Hepatic stellate cell (primary cell): ENCODE measurements around the gene ENTHD1.

Source experiments
- DNase-seq: peaks from one replicate; pipeline ENCODE4 v3.0.0; 2011; ENCODE audit warnings: low spot score

ENTHD1 gene, protein sequence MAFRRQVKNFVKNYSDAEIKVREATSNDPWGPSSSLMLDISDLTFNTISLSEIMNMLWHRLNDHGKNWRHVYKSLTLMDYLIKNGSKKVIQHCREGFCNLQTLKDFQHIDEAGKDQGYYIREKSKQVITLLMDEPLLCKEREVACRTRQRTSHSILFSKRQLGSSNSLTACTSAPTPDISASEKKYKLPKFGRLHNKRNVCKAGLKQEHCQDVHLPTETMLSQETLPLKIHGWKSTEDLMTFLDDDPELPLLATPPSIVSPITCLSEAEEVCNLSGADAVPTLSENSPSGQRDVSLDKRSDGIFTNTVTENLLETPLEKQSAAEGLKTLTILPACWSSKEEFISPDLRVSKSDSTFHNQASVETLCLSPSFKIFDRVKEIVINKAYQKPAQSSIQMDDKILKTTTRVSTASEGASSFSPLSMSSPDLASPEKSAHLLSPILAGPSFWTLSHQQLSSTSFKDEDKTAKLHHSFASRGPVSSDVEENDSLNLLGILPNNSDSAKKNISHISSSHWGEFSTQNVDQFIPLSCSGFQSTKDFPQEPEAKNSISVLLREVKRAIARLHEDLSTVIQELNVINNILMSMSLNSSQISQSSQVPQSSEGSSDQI

DNA sequence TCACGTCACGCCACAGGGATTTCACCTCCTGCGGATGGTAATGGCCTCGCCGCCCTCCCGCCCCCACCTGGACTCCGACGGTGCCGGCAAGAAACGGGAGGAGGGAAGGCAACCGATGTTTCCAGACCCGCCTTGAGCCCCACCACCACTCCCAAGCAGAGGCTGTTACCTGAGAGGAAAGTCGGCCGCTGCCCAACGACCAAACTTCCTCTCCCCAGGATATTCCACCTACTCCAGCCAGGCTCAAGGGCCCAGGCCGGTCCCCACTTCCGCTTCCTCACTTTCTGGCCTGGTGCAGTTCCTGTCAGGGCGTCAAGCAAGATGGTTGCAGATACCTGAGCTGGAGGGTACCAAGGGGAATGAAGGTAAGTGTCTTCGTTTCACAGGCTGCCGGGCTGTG, at the start of gene ENTHD1:
TSS of gene ENTHD1 (minus strand) at position 235 of the 400 bp plus-strand sequence. CDS start 6,012 bp downstream, outside the sequence.
- no peak for DNase-seq

DNA sequence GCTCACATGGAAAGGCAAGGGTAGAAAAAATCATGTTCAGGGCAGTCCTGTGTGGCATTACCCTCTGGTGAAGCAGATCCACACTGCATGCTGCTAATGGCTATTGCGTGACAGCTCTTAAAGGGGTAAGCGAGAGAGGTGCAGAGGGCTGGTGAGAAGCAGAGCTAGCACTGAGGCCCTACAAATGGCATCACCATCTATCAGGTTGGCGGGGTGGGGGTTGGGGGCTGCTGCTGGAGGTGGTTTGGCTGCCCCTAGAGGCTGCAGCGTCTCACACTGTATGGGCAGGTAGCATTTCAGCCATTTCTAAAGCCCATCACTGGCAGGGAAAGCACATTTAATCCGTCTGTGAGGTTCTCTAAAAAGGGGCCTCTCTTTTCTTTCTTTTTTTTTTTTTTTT, 49.8 kb upstream of the ENTHD1 start:
- no peak for DNase-seq

DNA sequence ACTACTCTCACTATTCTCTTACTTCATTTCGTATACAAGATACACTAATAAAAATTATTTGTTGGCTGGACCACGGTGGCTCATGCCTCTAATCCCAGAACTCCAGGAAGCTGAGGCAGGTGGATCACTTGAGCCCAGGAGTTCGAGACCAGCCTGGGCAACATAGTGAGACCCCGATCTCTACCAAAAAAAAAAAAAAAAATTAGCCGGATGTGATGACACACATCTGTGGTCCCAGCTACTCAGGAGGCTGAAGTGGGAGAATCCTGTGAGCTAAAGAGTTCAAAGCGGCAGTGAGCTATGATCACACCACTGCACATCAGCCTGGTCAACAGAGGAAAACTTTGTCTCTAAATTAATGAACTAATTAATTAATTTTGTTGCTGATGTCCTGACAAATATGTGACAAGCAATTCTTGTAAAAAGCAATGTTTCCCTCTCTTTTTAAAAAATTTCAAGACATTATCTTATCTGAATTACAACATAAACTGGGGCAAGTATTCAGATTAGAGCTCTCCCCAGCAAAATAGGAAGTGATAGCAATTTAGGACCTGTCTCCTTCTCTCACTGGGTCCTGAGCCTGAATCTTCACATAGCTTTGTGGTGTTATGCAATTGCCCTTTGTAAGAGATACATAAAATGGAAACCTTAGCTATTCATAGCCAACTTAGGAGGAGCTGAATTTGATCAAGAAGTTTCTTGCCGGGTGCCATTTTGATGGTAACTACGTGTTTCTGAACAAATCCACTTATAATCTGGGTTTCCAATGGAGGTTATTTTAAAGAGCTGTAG, 49.1 kb upstream of the ENTHD1 start:
- DNase-seq, result no peak

DNA sequence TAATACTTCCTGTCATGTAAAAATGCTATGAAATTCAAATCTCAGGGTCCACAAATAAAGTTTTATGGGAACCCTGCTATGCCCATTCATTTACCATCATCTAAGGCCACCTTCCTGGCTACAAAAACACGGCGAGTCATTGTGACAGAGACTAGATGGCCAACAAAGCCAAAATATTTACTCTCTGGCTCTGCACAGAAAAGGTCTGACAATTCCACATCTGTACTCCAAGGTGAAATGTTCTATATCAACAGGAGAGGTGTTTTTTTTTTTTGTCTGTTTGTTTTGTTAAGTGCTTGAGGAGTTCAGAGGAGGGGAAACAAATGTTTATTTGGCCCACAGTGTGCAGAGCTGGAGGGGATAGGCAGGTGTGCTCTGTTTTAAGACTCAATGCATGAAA, 48.0 kb upstream of the ENTHD1 start:
- DNase-seq, result no peak

DNA sequence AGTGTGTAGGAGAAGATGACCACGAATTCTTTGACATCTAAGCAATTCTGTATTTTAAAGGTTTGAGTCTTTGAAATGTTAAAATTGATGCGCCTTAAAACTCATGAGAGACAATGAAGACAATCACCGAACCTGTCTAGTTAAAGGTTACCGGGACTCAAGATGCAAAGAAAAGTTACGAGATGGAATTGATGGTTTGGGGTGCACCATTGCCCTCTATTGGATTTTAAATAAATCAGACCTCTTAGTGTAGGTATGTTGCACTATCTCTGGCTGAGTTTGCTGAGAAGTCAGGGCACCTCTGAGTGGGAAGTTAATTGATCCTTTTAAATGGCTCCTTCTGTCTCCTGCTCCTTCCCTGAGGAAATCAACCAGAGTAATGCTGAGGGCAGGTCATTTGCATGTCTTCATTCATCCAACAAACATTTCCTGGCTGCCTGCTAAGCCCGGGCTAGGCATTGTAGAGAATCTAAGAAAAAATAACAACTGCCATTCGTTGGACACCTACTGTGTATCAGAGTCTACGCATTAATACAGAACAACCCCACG, 47.3 kb upstream of the ENTHD1 start:
- DNase-seq, result no peak

DNA sequence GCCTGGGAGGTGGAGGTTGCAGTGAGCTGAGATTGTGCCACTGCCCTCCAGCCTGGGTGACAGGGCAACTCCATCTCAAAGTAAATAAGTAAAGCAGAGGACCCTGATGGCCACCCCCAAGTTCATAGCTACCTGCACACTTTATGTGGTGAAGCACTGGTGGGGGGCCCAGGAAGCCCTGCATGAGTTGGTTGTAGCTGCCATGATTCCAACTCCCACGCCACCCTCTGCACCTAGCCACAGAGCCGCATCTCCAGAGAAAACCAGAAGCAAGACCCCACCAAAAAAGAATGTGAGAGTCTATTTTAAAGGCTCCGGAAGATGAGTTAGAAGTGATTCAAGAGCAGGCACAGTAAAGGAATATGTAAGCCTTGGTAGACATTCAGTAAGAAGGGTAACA, 46.3 kb upstream of the ENTHD1 start:
- DNase-seq, result no peak

DNA sequence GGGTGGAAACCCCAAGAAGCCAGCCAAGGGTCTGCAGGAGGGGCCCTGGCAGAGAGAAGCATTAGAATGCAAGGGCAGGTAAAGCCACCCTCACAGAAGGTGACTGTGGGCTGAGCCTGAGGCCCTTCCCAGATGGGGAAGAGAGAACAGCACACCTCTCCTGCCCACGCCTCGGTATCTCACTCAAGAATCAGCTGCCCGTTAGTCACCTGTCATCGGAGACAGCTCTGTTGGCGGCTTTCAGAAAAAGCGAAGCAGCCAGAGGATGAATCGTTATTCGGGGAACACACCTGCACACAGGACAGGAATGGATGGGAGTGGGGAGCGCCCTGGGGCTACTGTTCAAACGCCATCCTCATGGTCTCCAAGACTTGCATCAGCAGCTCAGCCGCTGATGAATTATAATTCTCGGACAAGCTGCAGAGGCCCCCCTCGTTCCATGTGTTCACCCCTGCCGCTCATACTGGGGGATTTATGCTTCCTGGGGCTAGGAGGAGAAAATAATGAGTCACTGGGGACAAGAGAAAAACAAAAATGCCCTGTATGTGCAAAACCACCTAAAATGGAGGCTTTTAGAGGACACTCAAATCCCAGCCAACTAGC, 45.0 kb upstream of the ENTHD1 start:
- DNase-seq, result no peak

DNA sequence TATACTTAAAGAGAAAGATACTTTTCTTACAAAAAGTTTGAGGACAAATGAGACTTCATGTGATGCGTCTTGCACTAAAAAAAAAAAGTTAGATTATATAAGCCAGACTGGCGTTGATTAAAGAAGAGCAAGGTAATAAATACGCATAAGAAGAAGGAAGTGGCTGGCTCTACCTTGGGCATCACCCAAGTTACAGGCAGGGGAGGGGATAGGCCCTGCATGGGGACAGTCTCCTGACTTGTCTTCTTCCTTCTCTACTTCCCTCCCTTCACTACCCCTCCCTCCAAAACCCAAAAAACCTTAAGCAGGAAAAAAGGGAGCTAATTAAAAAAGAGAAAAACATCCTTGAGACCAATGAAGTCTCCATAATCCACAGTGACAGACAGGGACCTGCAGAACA, 44.3 kb upstream of the ENTHD1 start:
- DNase-seq, result no peak

DNA sequence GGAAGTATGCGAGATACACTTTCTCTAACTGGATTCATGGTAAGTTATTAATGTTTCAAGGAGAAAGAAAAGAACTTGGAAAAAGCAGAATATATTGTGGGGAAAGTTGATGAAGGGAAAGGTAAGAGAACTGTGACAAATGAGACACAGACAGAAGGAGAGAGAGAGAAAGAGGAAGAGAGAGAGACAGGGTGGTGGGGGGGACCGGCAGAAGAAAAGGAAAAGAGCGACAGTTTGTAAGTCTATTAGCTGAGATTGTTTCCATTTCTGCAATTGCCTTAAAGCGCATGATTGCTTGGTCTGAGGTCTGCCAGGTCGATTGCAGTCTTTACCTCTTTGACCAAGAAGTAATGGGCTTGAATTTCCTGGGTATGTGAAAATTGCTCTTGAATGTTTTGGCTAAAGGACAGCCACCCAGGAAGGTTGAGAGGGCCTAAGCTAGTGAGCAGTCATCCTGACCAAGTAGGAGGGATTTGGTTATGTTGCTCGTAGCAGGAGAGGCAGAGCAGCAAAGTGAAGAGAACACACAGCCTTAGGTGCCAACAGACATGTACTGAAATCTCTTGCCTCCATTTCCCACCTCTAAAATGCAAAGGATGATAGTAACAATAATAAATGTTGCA, 43.1 kb upstream of the ENTHD1 start:
- DNase-seq, result no peak

DNA sequence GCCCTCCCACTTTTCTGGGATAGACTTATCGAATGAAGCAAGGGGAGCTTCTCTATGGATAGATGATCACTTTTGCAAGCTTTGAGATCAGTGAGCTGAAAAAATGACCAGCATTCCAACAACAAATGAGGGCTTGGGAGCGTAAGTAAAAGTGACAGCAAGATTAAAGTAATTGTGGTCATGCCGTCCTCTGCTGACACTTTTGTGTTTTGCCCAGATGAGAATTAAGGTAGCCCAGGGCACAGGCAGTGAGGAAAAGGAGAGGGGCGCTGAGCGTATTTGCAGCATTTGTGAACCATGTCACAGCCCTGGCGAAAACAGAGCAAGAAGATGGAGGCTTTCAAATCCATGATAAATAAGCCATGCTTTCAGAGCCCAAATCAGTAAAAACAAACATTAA, 42.1 kb upstream of the ENTHD1 start:
- no peak for DNase-seq

DNA sequence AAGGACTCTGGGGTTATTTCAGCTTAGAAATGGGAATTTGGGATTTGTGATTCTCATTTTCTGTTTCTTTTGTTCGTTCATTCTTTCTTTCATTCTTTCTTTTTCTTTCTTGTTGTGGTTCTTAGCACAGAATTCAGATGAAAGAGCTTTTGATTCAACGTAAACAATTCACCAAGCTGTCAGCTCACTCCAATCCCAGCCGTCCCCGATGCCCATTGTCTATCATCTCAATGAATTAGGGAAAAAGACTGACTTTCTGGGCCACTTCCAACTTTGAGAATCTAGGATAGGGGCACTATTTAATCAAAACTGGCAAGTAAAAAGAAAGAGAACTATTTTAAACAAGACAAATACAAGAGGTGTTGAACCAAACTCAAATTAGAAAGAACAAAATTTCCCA, 41.6 kb upstream of the ENTHD1 start:
- DNase-seq, result no peak

DNA sequence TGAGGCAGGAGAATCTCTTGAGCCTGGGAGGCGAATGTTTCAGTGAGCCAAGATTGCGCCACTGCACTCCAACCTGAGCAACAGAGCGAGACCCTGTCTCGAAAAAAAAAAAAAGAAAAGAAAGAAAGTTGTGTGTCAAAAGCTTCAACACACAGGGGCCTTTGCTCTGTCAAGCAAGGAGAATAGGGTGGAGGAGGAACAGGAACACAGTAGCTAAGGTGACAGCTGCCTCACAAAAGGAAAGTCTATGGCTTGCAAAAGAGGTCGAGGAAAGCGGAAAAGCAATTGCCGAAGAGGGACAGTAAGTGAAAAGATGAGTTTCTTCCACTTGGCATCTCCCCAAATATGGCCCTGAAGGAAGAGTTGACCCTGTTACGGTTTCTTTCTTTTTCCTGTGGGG, 40.2 kb upstream of the ENTHD1 start:
- no peak for DNase-seq

DNA sequence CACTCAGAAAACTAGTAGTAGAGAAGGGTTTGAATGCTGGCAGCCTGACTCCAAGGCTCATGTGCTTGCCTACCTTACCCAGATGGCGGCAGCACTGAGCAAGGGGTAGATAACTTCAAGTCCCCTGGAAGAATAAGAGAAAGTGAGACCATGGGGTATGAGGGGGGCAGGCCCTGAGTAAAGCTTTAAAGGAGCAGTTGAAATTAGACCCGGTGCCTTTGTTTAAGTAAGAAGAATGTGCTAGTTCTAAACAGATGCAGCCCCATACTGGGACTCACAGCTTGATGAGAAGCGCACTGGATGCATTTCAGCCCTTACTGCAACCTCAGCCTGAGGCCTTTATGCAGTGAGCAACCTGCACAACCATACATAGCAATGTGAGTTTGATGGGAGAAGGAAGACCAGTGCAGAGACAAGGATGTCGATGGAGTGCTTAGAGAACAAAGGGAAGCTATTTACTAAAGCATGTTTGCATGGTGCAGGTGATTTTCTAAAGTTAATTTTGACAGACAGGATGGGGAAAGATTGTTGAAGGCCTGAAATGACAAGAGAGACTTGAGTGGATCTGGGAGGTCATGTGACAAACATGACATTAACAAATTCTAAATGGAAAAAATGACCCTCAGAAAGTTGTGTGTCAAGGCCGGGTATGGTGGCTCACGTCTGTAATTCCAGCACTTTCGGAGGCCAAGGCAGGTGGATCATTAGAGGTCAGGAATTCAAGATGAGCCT, 39.5 kb upstream of the ENTHD1 start:
- no peak for DNase-seq

DNA sequence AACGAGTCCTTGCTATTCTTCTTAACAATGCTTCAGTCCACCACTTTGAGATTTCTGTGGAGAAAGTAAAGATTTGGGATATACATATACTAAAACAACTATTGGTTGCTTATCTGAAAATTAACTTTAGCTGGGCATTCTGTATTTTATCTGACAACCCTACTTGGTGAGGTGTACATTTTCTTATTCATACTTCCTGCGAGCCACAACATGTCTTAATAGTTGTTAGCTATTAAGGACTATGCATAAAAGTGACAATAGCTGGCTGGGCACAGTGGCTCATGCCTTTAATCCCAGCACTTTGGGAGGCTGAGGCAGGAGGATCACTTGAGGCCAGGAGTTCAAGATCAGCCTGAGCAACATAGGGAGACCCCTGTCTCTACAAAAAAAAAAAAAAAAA, 38.6 kb upstream of the ENTHD1 start:
- DNase-seq, result no peak

DNA sequence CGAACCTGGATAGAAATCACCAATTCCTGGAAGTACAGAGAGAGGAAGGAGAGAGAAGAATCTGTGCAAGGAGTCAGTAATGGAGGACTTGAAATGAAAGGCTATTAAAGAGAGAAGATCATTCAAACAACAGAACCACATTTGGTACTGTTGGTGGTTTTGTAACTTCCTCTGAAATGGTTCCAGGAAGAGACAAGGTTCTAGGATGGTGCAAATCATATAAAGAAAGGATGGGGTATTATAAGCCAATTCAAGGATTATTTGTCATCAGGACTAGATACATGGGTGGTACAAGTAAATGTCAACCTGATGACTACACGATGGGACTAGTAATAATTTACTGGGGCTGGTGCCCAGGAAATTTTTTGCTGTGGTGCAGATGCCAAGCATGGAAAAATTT, 37.7 kb upstream of the ENTHD1 start:
- DNase-seq, result no peak

DNA sequence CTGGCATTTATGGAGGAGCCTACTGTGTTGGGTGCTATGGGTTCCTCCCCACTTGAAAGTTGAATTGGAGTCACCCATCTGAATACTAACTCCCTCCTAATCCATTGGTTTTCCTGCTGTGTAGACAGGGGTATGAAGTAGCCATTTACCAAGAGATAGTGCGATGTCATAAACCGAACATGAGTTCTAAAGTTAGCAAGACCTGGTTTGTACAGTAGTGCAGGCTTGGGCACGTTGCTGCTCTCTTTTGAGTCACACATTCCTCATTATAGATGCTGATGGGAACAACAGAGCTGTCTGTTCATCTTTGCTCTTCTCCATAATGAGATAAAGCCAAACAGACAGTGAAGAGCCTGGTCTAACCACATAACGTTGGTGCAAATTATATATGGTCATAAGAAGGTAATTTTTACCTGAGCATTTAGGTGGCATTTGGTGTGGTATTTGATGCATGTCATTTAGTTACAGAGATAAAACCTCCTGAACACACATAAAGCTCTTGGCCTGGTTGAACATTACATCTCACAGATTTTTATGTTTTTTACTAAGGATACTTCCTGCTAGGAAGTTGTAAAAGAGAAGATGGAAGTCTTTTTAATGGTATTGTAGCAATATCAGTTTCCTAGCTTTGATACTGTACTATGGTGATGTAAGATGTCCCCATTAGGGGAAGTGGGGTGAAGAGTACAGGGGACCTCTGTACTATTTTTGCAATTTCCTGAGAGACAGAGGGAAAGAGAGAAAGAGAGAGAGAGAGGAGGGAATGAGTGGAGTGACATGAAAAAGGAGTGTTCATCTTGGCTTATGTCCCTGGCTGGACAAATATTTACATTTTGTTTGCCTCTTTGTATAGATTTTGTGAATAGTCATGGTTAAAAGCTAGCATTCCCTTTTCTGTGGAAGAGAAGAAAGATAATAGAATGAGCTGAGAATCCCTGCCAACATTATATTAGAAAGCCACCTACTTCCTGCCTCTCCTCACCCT, 35.3 kb upstream of the ENTHD1 start:
- DNase-seq, result no peak

DNA sequence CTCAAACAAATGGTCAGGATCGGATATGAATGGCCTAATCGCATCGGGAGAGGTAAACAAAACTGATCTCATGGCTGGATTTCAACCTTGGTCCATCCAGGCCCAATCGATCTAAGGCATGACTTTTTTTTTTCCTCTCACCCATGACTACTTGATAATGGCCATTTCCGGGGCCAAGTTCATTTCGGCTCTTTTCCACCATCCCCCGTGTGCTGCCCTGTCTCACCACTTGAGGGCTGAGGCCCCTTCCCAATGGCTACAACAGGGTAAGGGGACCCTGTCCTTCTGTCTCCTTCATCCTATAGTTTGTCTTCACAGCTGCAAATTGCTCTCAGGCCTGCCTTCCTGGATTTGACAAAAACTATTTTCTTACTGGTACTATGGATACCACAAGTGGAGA, 34.0 kb upstream of the ENTHD1 start:
- DNase-seq, result no peak

DNA sequence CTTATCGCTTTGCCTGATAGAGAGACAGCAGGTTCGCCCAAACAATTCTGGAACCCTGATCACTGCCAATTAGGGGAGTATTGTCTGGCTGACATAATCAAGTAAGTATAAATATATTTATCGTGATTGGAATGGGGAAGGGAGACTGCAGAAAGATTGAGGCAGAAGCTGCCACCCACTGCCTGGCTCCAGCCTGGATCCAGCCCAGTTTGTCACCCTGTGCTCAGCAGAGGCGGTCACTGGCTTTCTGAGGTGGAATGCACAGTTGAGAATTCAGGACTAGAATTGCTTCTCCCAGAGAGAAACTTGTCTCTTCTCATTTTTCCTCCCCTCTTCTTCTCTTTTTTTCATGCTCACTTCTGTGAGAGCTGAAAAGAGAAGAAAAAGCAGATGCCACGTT, 33.2 kb upstream of the ENTHD1 start:
- DNase-seq, result no peak

DNA sequence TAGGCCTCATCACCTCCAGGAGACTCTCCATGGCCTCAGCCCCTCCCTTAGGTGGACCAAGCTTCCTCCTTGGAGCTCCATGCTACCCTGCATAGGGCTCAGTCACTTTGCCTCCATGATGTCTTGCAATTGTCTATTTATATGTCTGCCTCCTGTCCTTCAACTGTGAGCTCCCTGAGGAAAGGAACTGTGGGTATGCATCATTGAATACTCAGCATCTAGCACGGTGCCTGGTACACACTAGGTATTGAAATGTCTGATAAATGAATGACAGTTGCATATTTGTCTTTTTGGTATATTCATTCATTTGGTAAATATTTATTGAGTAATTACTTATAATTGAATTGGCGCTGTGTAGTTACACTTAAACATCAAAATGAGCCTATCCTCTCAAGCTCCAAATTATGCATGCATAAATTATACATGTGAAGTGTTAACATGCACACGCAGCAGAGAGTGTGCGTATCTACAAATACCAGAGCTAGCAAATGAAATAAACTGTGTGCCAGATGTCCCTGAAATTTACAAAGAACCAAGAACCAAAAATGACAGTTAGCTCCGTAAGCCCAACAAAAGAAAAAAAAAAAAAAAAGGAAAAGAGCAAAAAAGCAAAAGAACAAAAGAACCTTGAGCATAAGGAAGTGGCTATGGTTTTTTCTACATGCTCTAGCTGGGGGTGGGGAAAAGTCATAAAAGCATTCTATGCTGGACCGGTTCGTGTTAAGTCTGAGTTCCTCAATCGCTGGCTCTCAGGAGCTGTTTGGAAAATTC, 32.5 kb upstream of the ENTHD1 start:
- DNase-seq, result no peak
